HEK293T (cell line): Measurements from ENCODE around the gene DIABLO.
"Not testable (repeated sequence)": the region's sequence is repeated elsewhere in the genome, so short reads cannot be mapped to it uniquely, and the experiment has no call there.

Source experiments
- CTCF ChIA-PET: fragments of 350-600 bp; formaldehyde crosslinking; extraction: SDS; loops from one replicate; lab custom pipeline; 2021; ENCODE audit warnings: antibody characterized with exemption, inconsistent platforms; lab: Yijun Ruan, JAX
- POLR2A ChIA-PET: fragments of 350-600 bp; formaldehyde crosslinking; extraction: SDS; loops from one replicate; lab custom pipeline; 2020; ENCODE audit warnings: antibody characterized with exemption, inconsistent platforms; lab: Yijun Ruan, JAX
- DNase-seq: peaks from one replicate; pipeline ENCODE4 v3.0.0; 2012; ENCODE audit warnings: mixed read lengths; ENCODE audit errors: extremely low spot score
- ARNT ChIP-seq: fragments of 450-650 bp; IDR thresholded peaks from 2 replicates; pipeline ENCODE4 v1.6.1; 2017; ENCODE audit warnings: mild to moderate bottlenecking
- BHLHE40 ChIP-seq: fragments of 450-650 bp; IDR thresholded peaks from 2 replicates; pipeline ENCODE4 v1.6.1; 2016; ENCODE audit warnings: mild to moderate bottlenecking, moderate library complexity, borderline replicate concordance
- CTBP1 ChIP-seq: fragments of 450-650 bp; IDR thresholded peaks from 2 replicates; pipeline ENCODE4 v1.6.1; 2016; ENCODE audit warnings: borderline replicate concordance
- ELF4 ChIP-seq: fragments of 450-650 bp; IDR thresholded peaks from 2 replicates; pipeline ENCODE4 v1.6.1; 2017; ENCODE audit warnings: antibody characterized with exemption
- FOXA1 ChIP-seq: fragments of 450-650 bp; IDR thresholded peaks from 2 replicates; pipeline ENCODE4 v1.6.1; 2016; ENCODE audit warnings: mild to moderate bottlenecking
- FOXK2 ChIP-seq: fragments of 450-650 bp; IDR thresholded peaks from 2 replicates; pipeline ENCODE4 v1.6.1; 2016; ENCODE audit warnings: mild to moderate bottlenecking
- FOXM1 ChIP-seq: fragments of 450-650 bp; IDR thresholded peaks from 2 replicates; pipeline ENCODE4 v1.6.1; 2017; ENCODE audit warnings: mild to moderate bottlenecking, borderline replicate concordance
- HDGF ChIP-seq: fragments of 450-650 bp; IDR thresholded peaks from 2 replicates; pipeline ENCODE4 v1.6.1; 2017; ENCODE audit warnings: antibody characterized with exemption, borderline replicate concordance
- L3MBTL2 ChIP-seq: fragments of 450-650 bp; conservative IDR thresholded peaks from 2 replicates; pipeline ENCODE4 v1.6.1; 2016; ENCODE audit warnings: mild to moderate bottlenecking
- LEF1 ChIP-seq: fragments of 450-650 bp; IDR thresholded peaks from 2 replicates; pipeline ENCODE4 v1.6.1; 2017; ENCODE audit warnings: mild to moderate bottlenecking, borderline replicate concordance
- NFRKB ChIP-seq: fragments of 450-650 bp; IDR thresholded peaks from 2 replicates; pipeline ENCODE4 v1.6.1; 2016; ENCODE audit warnings: mild to moderate bottlenecking, moderate library complexity
- PKNOX1 ChIP-seq: fragments of 450-650 bp; IDR thresholded peaks from 2 replicates; pipeline ENCODE4 v1.6.1; 2016
- SP1 ChIP-seq: fragments of 450-650 bp; IDR thresholded peaks from 2 replicates; pipeline ENCODE4 v1.6.1; 2017
- SUZ12 ChIP-seq: fragments of 450-650 bp; IDR thresholded peaks from 2 replicates; pipeline ENCODE4 v1.6.1; 2016; ENCODE audit warnings: mild to moderate bottlenecking
- TARDBP ChIP-seq: fragments of 450-650 bp; IDR thresholded peaks from 2 replicates; pipeline ENCODE4 v1.6.1; 2016
- ZNF384 ChIP-seq: fragments of 450-650 bp; IDR thresholded peaks from 2 replicates; pipeline ENCODE4 v1.6.1; 2016

The DIABLO gene

DNA sequence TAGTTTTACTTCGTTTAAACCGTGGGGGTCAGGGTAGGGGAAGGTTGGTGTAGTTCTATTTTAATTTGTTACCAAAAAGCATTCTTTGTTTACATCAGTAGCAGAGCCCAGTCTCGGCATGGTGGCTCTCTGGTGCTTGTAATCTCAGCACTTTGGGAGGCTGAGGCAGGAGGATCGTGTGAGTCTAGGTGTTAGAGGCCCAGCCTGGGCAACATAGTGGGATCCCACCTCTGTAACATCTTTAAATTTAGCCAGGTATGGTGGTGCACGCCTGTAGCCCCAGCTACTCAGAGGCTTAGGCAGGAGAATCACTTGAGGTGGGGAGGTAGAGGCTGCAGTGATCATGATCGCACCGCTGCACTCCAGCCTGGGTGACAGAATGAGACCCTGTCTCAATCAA is 40.8 kb downstream of the DIABLO start:
- TF ChIP-seq NFRKB (no peak), TARDBP (no peak), PKNOX1 (no peak), L3MBTL2 (no peak), BHLHE40 (no peak), SP1 (no peak), SUZ12 (no peak), FOXM1 (no peak), FOXA1 (no peak), ELF4 (no peak), LEF1 (no peak), FOXK2 (no peak), HDGF (no peak), ZNF384 (no peak), CTBP1 (no peak)
- ChIA-PET POLR2A (no interaction called here), CTCF (no interaction called here)
- no peak for DNase-seq

DNA sequence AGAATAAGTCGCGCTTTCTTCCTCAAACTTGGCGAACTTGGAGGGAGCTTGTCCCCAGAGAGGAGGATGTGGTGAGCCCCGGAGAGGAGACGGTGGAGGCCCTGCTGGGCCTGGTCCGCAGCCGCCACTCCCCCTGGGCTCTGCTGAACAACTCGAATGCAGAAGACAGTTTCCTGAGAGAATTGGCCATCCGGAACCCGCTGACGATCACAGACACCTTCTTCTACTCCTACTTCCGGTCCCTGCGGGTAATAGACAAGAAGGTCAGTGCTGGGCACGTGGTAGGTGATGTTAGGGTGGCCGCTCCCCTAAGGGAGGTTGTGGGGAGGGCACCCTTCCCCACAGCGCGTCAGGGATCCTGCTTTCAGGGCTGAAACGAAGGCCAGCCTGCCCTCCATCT is 41.3 kb downstream of the DIABLO start:
- CTCF ChIA-PET = no interaction called here
- no peak for DNase-seq
- POLR2A ChIA-PET = no interaction called here
- no peak for TF ChIP-seq SUZ12
- TF ChIP-seq ARNT = no peak
- no peak for TF ChIP-seq L3MBTL2
- no peak for TF ChIP-seq ELF4
- no peak for TF ChIP-seq TARDBP
- TF ChIP-seq CTBP1 = no peak
- TF ChIP-seq FOXM1 = no peak
- no peak for TF ChIP-seq NFRKB
- no peak for TF ChIP-seq PKNOX1
- no peak for TF ChIP-seq HDGF
- no peak for TF ChIP-seq FOXA1
- TF ChIP-seq FOXK2 = no peak
- no peak for TF ChIP-seq LEF1

DNA sequence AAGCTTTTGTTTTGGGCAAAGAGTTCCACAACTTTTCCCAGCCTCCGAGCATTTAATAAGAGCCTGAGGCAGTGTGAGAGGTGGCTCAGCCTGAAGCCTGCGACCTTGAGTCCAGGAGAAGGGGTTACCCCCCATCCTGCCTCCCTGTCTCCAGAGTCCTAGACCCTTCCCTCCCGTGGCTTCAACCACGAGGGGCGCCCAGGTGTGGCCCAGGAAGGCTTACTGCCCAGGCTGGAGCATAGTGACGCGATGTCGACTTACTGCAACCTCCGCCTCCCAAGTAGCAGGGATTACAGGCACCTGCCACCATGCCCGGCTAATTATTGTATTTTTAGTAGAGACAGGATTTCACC is 42.3 kb downstream of the DIABLO start:
- no peak for DNase-seq
- ChIA-PET CTCF (no interaction called here), POLR2A (no interaction called here)
- no peak for TF ChIP-seq FOXA1
- no peak for TF ChIP-seq ARNT
- no peak for TF ChIP-seq L3MBTL2
- no peak for TF ChIP-seq SP1
- TF ChIP-seq LEF1 = no peak
- no peak for TF ChIP-seq FOXK2
- TF ChIP-seq ZNF384 = no peak
- TF ChIP-seq CTBP1 = no peak
- TF ChIP-seq BHLHE40 = no peak
- no peak for TF ChIP-seq SUZ12
- TF ChIP-seq TARDBP = no peak
- no peak for TF ChIP-seq NFRKB
- TF ChIP-seq PKNOX1 = no peak
- no peak for TF ChIP-seq ELF4
- TF ChIP-seq FOXM1 = no peak
- TF ChIP-seq HDGF = no peak

DNA sequence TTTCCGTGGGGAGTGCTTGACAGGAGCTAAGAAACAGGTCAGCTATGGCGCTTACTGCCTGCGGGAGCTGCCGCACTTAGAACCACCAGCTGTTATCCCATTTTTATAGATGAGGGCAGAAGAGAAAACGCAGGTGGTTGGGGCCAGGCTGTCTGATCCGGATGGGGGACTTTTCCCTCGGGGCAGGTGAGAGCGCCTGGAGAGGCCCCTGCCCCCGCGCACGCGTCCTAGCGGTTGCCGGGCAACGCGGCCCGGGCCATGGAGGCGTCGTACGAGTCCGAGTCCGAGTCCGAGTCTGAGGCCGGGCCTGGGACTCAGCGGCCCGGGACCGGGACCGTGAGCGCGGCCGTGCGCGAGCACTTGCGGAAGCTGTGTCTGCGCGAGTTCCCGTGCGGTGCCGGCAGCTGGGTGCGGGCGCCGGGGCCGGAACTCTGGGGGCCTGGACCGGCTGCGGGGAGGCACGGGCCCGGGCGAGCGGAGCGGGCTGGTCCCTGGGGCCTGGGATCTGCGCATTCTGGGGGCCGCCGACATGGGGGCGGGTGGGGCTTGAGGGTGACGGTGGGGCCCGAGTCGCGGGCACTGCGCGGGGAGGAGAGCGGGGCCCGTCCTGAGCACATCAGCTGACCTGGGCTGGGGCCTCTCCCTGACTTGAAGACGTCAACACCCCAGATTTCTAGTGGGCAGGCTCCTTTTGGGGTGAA is 42.8 kb downstream of the DIABLO start, which contains the start of gene LRRC43:
Gene LRRC43, plus strand, starts transcription at position 237 of the 701 bp plus-strand sequence. Its CDS starts 22 bp downstream, at position 259.
- POLR2A ChIA-PET = no interaction called here
- CTCF ChIA-PET = no interaction called here
- no peak for DNase-seq
- no peak for TF ChIP-seq PKNOX1
- no peak for TF ChIP-seq NFRKB
- TF ChIP-seq FOXA1 = no peak
- no peak for TF ChIP-seq HDGF
- no peak for TF ChIP-seq SP1
- TF ChIP-seq LEF1 = no peak
- TF ChIP-seq CTBP1 = no peak
- no peak for TF ChIP-seq TARDBP
- TF ChIP-seq L3MBTL2 = no peak
- no peak for TF ChIP-seq SUZ12

DNA sequence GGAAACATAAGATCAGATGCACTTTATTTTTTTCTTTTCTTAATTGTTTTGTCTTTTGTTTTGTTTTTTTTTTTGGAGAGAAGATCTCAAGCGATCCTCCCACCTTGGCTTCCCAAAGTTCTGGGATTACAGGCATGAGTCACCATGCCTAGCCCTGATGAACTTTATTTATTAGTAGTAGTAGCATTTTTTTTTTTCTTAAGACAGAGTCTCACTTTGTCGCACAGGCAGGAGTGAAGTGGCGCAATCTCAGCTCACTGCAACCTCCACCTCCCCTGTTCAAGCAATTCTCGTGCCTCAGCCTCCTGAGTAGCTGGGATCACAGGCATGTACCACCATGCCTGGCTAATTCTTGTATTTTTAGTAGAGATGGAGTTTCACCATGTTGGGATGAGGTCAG is 49.4 kb downstream of the DIABLO start:
- DNase-seq, POLR2A ChIA-PET: not testable (repeated sequence)
- CTCF ChIA-PET = interaction anchor here (0.5 kb wide), 1 partner anchor 15 kb away, joined by 3 read pairs; no protein-coding TSS in a partner anchor

DNA sequence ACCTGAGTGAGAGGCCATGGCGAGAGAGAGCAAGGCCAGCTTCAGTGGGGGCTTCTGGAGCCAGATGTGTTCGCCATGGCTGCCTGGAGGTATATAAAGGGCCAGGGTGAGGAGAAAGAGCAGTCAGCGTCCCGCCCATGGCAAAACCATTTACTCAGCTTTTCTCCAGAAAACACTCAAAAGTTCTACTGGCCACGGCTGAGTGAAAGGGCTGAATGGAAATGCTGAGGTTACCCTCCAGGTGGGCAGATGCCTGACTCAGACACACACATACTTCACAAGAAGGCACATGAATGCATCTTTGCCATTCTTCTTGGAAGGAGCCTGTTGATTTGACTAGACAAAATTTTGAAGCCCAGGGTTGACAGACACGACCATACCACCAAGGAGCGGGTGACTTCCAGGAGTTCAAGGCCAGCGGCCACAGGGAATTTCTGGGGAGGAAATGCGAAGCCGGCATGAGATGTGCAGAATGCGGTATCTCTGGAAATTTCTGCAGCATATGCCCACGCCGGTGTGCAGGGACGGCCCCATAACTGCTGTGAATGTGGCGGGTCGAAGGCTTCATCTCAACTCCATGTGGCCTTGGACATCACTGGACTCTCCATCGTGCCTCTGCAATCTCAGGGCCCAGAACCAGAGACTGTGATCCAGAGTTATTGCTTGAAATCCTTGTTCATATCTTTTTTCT is 51.6 kb downstream of the DIABLO start, which contains the start of gene IL31:
Gene IL31, minus strand, starts transcription at position 67 of the 691 bp plus-strand sequence. Its CDS starts 49 bp downstream, at position 18.
- ChIA-PET CTCF (interaction anchor here (0.6 kb wide), 1 partner anchor 85 kb away, joined by 13 read pairs; no protein-coding TSS in a partner anchor), POLR2A (no interaction called here)
- DNase-seq = no peak
- no peak for TF ChIP-seq BHLHE40
- no peak for TF ChIP-seq SP1
- no peak for TF ChIP-seq L3MBTL2
